HG03432 (cell line): Measurements from ENCODE around the gene GPR171.
A peak's percentile ranks its signal among the peaks of the same experiment; 100 is the strongest.

Experiments
- ATAC-seq: cut with Tn5 transposase; IDR thresholded peaks from one replicate; pipeline ENCODE4 v1.9.1; 2021; ENCODE audit warnings: mild to moderate bottlenecking, moderate library complexity; ENCODE audit not compliant: unreplicated experiment

Gene GPR171

DNA sequence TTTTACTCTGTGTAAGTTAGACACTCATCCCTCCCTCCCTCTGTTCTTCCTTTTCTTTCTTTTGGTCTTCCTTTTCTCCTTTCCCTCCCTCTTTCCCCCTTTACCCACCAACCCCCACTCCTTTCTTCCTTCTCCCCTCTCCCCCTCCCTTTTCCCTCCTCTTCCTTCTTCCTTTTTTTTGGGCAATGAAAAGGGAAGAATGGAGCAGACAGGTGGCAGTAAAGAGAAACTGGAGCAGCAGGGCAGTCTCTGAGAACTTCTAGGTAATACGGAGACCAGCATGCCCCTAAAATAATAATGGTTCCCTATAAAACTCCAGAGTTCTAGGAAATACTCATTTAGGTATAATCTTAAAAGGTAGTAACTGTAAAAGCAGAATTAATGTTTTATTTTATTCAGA, 11.4 kb upstream of the GPR171 start:
- no peak for ATAC-seq

DNA sequence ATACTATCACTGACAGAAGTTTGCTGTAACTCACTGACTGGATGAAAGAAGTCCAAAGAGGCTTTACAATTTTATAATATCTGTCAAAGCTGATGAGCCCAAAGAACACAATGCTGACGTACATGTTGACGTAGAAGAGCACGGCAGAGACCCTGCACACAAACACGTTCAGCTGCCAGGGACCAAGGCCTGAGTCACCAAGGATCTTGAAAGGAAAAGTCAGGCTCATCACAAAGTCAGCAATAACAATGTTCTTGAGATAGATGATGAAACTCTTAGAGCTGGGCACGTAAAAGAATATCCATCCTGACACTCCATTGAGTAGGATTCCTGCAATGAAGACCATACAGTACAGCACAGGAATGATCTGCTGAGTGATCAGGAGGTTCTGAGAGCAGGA, 10.9 kb upstream of the GPR171 start:
- ATAC-seq: no peak

DNA sequence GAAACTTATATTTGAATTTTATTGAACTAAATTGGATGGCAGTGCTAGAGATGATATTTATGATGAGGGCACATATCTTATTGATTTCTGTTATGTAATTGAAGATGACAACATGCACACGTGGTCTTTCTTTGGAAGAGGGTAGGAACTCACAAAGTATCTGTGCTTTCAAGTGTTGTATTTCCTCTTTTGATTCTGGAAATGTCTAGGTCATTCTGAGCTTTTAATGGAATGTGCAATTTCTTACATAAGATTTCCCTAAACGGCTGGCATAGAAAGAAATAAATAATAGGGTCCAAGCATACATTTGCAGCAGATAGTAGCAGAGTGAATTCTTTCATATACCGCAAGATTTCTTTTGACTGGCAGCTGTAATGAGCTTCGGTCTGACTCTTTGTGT, 10.1 kb upstream of the GPR171 start:
- ATAC-seq: no peak

DNA sequence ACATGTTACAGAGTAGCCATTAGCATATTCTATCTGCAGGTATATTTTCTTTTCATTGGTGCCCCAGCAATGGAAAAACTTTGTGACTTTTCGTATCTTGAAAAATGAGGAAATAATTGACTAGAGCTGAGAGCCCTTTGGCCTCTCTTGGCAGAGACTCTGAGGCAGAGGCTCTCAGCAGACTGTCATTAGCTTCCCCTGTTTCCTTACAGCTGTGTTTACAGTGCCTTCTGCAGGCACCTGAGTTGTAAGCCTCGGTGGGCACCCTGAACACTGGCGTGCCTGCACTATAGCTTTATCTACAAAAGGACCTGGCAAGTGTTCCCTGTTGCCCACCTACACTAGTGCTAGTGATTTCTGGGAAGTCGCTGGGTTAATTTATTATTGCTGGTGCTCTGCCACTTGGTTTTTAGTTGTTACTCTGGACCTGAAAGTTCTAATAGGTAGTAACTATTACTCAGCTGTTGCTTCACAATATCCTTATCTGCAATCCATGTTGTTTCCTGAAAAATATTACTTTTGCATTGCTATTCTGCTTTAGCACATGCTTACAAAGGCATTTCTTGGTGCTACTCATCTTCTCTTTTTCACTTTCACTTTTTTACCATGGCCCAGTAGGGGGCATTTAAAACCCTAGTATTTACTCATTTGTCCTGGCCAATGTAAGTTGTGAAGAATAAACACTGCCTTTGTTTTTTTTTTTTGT, 7.8 kb upstream of the GPR171 start:
- peak; percentile 79 for ATAC-seq

DNA sequence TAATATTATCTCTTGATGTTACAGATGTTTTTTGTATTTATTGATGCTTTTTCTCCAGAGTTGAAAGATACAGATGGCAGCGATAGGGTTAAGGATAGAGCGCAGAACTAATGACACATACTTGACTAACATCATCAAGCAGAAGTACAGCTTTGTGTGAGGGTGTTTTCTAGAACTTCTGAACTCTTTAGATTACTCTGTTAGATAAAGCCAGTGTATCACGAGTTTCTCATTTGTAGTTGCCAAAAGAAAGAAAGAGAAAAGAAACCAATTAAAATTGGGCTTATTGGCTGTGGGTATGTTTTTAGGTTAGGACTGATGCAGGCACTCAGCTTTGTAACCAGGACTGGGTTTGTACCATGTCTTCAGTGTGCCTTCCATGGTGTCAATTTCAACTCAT, 6.6 kb upstream of the GPR171 start:
- no peak for ATAC-seq

DNA sequence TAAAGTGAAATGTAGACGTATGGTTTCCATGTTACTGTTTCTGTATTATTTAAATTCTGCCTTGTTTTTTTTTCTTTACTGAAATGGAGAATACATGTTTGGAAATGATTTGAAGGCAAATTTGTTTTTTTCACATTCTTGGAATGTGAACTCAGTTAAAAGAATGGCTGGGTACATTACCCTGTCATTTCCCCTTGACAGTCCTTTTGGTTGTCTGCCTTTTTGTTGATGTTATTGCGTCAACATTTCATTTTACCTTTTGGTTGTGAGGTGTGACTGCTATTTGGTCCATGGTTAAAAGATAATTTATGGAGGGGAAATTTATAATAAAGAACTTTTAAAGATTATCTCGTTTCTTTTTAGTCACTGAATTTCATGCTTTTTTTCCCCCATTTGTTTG, 3.2 kb upstream of the GPR171 start:
- ATAC-seq: no peak

DNA sequence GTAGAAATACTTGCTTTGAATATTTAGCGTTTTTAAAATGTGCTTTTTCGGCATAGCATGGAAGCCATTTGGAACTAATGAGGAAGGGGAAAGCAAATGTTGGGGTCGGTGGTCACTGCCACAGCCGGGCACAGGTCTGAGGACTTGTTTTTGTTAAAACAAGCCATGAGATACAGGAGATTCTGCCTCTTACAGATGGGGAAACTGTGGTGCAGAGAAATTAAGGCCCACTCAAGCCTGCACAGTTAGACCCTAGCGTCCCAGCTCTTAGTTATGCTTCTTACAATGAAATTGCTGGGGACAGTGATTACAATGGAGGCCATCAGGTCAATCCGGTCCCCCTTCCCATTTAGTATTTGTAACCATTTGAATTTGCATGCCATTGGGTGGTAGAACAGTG, 2.5 kb upstream of the GPR171 start:
- ATAC-seq: no peak

DNA sequence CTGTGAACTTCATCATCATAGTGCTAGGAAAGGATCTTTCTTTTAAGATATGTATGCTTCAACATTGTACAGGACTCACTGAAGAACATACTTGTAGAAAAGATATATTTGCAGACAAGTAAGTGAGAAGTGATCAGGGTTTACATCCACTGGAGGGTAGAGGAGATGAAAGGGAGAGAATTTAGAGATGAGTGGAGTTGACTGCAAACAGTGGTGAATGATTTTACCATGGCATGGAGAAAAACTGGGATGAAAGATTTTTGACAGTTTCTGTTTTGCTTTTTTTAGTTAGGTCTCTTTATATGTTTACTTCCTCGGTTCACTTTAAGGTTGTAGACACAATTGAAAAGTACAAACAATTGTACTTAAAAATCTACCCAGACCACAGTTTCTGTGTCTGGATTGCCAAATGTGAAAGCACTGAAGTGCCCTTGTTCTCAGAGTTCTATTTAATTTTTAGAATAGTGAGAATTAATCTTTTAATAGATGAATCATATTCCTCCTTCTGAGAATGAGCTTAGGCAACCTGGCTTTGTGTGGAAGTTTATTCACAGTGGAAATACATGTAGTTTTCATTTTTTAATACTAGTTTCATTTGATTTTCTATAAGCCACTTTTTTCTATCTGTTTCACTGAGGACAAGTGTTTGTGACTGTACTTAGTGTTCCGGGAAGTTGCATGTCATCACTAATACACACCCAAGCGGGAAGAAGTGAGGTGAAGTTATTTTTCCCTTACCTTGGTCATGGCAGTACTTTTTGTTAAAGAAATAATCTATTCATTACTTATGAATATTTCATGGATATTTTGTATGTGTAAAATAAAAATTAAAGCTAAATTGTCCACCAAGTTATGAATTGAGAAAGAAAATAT, 1.8 kb upstream of the GPR171 start:
- no peak for ATAC-seq

DNA sequence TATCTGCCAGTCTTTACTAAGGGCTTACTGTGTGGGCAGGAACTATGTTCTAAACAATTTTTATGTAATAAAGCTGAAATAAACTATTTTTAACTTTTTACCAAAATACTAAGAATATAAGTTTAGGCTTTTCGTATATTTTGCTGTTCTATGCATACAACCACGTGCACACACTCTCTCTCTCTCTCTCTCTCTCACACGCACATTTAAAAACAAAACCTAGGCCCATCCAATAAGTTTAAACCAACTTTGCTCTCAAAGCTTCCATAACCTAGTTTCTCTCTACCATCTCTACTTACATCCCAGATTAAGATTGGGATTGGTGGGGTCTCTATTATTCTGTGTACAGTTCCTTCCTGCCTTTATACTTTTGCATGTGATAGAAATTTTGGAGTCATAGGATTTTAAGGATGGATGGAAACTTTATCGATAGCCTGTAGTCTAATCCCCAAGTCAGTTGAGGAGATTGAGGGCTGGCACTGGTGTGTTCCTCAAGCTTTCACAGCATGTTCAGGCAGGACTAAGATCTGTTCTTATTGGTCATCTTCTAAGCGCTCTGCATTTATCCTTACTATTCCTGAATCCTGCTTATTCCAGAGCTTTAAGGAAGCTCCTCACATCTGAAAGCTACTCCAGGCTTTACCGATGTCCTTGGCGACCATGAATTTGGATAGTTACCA, 1.8 kb downstream of the GPR171 start:
- ATAC-seq: no peak

DNA sequence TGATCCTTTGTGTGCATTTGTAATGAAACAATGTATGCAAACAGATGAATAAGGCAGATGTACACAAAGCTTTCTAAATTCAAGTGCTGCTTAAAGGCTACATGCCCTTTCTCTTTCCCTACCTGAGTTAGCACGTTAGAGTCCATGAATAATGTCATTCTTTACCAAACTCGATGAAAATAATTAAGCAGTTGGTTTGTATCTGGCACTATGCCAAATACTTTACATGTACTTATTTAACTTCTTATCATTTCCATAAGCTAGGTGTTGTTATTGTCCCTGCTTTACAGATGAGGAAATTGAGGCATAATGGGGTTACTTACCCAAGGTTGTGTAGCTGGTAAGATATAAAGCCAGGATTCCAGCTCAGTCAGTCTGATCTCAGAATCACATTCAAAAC, 2.4 kb downstream of the GPR171 start:
- no peak for ATAC-seq

DNA sequence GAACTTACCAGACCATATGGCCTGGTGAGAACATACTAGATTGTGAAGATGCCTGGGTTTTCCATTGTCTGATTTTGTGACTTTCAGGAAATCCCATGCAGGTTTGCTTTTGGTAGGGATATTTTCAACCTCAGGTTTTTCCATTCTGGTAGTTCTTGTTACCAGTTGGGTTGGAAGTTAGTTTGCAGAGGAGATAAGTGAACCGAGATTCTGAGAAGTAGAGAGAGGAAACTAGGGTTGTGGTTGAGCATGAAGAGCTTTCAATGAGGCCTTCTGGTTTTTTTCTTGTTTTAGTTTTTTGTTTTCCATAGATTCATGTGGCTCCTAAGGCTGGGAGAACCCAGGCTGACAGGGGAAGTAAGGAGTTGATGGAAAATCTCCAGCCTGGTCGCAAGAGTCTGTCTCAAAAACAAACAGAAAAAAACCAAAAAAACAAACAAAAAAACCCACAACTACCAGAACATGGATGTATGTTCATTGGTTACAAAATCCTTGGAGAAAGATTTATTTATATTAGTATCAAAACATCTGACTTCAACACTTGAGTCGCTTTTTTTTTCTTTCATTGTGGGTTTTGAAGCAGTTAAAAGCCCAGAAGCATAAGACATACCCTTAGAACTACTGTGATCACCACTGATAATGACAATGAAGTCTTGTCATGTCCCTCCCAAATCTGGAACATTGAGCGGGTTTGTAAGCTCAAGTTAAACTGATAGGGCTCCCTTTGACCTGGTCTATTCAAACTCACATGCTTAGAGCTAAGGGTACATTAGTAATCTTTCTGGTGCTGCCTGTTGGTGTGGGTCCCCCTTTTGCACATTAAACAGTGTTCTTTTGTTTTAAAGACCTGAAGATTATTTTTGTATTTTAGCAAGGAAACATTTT, 3.2 kb downstream of the GPR171 start:
- ATAC-seq: no peak

DNA sequence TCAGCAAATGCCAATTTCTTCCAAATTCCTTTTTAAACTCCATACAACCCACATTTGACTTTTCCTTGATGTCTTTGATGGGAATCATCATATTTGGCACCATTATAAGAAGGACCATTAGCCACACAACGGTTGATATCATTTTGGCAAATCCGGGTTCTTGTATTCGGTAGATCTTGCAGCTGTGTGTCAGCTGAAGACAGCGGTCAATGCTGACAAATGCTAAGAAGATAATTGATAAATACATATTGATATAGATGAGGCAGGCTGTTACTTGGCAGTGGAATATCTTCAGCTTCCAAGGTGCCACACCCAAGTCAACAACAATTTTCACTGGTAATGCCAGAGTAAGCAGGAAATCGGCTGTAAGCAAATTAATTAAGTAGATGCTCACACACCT, 4.2 kb downstream of the GPR171 start:
- ATAC-seq: no peak

DNA sequence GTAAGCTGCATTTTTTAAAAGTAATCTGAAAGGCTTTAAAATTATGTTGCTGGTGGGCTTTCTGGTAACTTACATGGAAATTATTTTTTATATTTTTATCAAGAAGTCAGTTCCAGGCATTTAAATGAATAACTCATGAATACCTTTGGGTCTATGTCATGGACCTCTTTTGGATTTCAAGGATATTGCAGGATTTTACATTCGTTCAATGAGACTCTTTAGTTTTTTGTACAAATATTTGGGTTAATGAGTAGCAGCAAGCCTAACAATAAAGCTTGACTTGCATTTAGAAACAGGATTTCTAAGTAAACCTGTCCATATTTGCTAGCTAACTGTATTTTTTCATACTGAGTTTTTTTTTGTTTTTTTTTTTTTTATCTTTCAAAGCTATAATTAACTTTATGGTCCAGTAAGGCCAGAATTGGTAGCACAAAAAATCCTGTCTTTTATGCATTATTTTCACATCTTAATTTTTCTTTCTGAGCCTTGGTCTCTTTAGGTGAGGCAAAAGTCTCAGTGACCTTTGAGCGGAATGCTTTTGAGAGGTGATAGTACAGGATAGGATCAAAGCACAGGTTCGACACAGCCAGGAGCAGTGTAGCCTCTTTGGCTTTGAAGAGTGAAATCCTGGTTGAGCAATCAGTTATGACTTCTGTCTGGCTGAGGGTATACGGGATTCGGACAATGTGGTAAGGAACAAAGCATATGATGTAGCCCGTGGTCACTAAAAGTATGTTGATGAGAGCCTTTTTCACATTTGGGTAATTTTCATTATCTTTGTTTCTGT, 4.8 kb downstream of the GPR171 start:
- no peak for ATAC-seq

DNA sequence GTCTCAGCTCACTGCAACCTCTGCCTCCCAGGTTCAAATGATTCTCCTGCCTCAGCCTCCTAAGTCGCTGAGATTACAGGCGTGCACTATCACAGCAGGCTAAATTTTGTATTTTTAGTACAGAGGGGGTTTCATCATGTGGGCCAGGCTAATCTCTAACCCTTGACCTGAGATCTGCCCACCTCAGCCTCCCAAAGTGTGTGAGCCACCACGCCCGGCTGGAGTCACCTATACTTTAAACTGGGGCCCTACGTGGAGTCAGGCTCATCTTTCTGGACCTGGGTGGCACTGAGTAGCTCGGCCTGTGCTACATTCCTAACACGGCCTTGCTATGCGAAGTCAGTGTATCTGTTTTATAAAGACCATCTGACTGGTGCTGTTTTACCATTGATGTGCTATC, 5.8 kb downstream of the GPR171 start:
- ATAC-seq: no peak

DNA sequence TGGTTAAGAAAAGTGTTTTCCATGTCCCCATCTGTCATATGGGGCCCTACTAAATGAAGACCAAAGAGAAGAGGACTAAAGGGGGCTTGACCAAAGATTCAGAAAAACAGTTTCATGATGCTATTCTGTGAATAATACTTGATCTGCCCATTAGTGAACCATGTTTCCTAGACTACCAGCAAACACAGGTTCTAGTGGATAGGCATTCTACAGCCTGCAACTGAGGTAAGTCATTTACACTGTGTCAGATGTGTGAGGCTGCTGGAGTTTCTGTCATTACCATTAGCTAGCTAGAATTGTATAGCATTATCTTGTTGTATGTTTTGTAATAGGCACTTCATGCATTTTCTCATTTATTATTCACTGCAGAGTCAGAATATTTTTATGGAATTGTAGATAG, 6.6 kb downstream of the GPR171 start:
- no peak for ATAC-seq

DNA sequence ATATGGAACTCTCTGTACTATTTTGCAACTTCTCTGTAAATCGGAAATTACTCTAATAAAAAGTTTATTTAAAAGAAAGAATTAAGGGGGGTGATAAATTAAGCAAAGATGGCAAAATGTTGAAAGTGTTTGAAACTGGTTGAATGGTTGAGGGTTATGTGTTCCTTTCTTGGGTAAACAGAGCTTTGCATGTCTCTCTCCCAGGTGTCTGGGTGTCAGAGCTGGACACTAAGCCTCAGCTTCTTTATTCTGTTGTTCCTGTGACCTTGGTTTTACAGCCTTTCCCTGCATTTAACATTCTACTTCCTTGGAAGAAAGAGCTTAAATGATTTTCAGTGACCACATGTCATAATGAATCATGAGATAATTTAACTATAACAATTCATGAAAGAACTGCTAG, 7.2 kb downstream of the GPR171 start:
- ATAC-seq: no peak

DNA sequence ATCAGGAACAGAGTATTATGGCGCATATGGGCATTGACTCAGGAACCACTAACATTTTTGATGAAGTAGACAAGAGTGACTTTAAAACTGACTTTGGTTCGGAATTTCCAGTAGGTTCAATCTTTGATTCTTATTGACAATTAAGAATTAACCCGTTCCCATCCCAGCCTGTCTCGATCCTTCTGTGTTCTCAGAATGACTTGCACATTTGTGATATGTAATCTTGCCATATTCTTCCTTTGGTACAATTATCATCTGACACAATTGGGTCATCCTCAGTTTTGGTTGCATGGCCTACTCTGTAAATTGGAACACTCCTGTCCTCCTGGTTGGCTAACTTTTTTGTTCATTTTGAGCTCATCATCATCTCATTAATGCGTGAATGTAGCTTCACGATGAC, 10.5 kb downstream of the GPR171 start:
- ATAC-seq: no peak

DNA sequence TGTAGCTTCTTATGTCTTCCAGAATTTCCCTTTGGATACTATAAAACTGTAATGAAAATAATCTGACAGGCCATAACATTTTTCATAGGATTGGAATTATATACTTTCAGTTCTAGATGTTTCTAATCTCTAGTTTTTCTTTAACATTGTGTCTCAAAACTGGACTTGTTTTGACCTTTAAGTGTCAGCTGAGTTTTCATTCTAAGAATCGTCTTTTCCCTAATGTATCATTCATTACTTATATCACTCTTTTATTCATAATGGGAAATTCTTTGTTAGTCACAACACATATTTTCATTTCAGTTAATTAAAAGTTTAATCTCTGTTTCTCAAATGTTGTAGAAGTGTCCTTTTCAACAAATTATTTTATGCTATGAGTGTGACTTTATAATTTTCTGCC, 11.9 kb downstream of the GPR171 start:
- no peak for ATAC-seq

DNA sequence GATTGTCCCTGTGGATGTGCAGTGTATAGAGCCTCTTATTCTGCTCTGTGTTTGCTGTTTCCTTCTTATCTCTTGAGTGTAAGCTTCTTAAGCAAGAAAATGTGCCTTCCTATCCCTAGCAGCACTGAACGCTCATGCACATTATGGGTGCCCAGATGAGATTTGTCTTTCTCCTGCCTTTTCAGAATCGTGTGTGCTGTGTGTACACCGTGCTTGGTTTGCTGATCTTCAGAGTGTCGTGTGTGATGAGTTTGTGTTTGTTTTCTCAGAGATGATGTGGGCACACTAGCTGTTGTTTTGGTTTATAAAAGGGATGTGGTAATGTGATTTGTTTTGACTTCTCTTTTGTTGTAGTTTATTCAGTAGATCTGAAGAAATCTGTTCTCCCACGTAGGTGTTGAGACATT, 19.7 kb downstream of the GPR171 start:
- no peak for ATAC-seq
